Mesenchymal stem cell (in vitro differentiated cells and primary cell): ENCODE measurements around the gene NXNL2.

Source experiments
- DNase-seq: peaks from one replicate; pipeline ENCODE4 v3.0.0-alpha.2; 2013
- H2AFZ ChIP-seq: one replicate; pipeline ENCODE4 v1.6.1; 2013; ENCODE audit warnings: low read depth, mild to moderate bottlenecking, control low read depth, inconsistent platforms, low read length, moderate library complexity
- H2AK5ac ChIP-seq: 2 replicates; pipeline ENCODE4 v1.6.1; 2013; ENCODE audit warnings: low read length, moderate library complexity, mild to moderate bottlenecking, inconsistent platforms; ENCODE audit not compliant: severe bottlenecking
- H2BK120ac ChIP-seq: one replicate; pipeline ENCODE4 v1.6.1; 2013; ENCODE audit warnings: low read depth, mild to moderate bottlenecking, inconsistent platforms, low read length, moderate library complexity
- H2BK12ac ChIP-seq, 2 experiments: one replicate each; pipeline ENCODE4 v1.6.1; 2013; ENCODE audit warnings: inconsistent platforms in 2 of 2, low read length in 2 of 2, mild to moderate bottlenecking in 2 of 2, moderate library complexity in 2 of 2, control low read depth in 1 of 2
- H2BK15ac ChIP-seq: one replicate; pipeline ENCODE4 v1.6.1; 2013; ENCODE audit warnings: mild to moderate bottlenecking, low read depth, inconsistent platforms; ENCODE audit not compliant: poor library complexity, severe bottlenecking
- H2BK5ac ChIP-seq: 2 replicates; pipeline ENCODE4 v1.6.1; 2013; ENCODE audit warnings: low read depth, mild to moderate bottlenecking, low read length, control low read depth, inconsistent platforms; ENCODE audit not compliant: poor library complexity, severe bottlenecking
- H3K14ac ChIP-seq, 2 experiments: one replicate each; pipeline ENCODE4 v1.6.1; 2013; ENCODE audit warnings: inconsistent platforms in 2 of 2, low read length in 2 of 2, control low read depth in 1 of 2, mild to moderate bottlenecking in 1 of 2, moderate library complexity in 1 of 2
- H3K18ac ChIP-seq, 2 experiments: one replicate each; pipeline ENCODE4 v1.6.1; 2013; ENCODE audit warnings: inconsistent platforms in 2 of 2, low read length in 2 of 2, control low read depth in 1 of 2, low read depth in 1 of 2, mild to moderate bottlenecking in 1 of 2
- H3K23ac ChIP-seq, 2 experiments: one replicate each; pipeline ENCODE4 v1.6.1; 2013; ENCODE audit warnings: inconsistent platforms in 2 of 2, low read length in 2 of 2, mild to moderate bottlenecking in 2 of 2, moderate library complexity in 2 of 2, control low read depth in 1 of 2
- H3K27ac ChIP-seq: 2 replicates; pipeline ENCODE4 v1.5.1; 2013; ENCODE audit warnings: mild to moderate bottlenecking, moderate library complexity, low read length, control low read depth, inconsistent platforms; ENCODE audit not compliant: poor library complexity, severe bottlenecking
- H3K27me3 ChIP-seq, 2 experiments: 2 replicates each; pipeline versions ENCODE4 v1.6.1 to v1.7.0; 2013; ENCODE audit warnings: low read length in 2 of 2, mild to moderate bottlenecking in 2 of 2, moderate library complexity in 2 of 2, control low read depth in 1 of 2, inconsistent platforms in 1 of 2; ENCODE audit not compliant: control insufficient read depth in 1 of 2, insufficient read depth in 1 of 2
- H3K36me3 ChIP-seq, 2 experiments: 2 replicates each; pipeline versions ENCODE4 v1.6.1 to v1.7.0; 2013; ENCODE audit warnings: low read length in 2 of 2, control low read depth in 1 of 2, inconsistent platforms in 1 of 2, low read depth in 1 of 2, mild to moderate bottlenecking in 1 of 2; ENCODE audit not compliant: insufficient read depth in 2 of 2, control insufficient read depth in 1 of 2
- H3K4ac ChIP-seq, 2 experiments: one replicate each; pipeline ENCODE4 v1.6.1; 2013; ENCODE audit warnings: inconsistent platforms in 2 of 2, low read length in 2 of 2, mild to moderate bottlenecking in 2 of 2, moderate library complexity in 2 of 2, control low read depth in 1 of 2, low read depth in 1 of 2
- H3K4me1 ChIP-seq: 2 replicates; pipeline ENCODE4 v1.6.1; 2013; ENCODE audit warnings: low read depth, low read length, control low read depth; ENCODE audit not compliant: control insufficient read depth, insufficient read depth
- H3K4me2 ChIP-seq: 2 replicates; pipeline ENCODE4 v1.6.1; 2013; ENCODE audit warnings: low read length, mild to moderate bottlenecking, inconsistent platforms; ENCODE audit not compliant: poor library complexity, severe bottlenecking
- H3K4me3 ChIP-seq, 2 experiments: 2 replicates each; pipeline versions ENCODE4 v1.5.1 to v1.7.0; 2013; ENCODE audit warnings: low read length in 2 of 2, mild to moderate bottlenecking in 2 of 2, control low read depth in 1 of 2, low read depth in 1 of 2; ENCODE audit not compliant: insufficient read depth in 1 of 2
- H3K79me1 ChIP-seq: replicated peaks from 2 replicates; pipeline ENCODE4 v1.6.1; 2013; ENCODE audit warnings: mild to moderate bottlenecking, control low read depth, low read length, inconsistent platforms; ENCODE audit not compliant: poor library complexity, severe bottlenecking
- H3K9ac ChIP-seq: 2 replicates; pipeline ENCODE4 v1.7.0; 2013; ENCODE audit warnings: mild to moderate bottlenecking, low read length, moderate library complexity
- H3K9me3 ChIP-seq: 2 replicates; pipeline ENCODE4 v1.7.0; 2013; ENCODE audit warnings: mild to moderate bottlenecking, low read length; ENCODE audit not compliant: control insufficient read depth
- H4K8ac ChIP-seq: one replicate; pipeline ENCODE4 v1.6.1; 2013; ENCODE audit warnings: inconsistent platforms, mild to moderate bottlenecking, low read length, moderate library complexity
- H4K91ac ChIP-seq: one replicate; pipeline ENCODE4 v1.6.1; 2013; ENCODE audit warnings: mild to moderate bottlenecking, low read length, inconsistent platforms
- WGBS: methylation state at CpG from one replicate; pipeline ENCODE4 v1.1.7; 2013; ENCODE audit warnings: mixed read lengths; 5-methylcytosine and 5-hydroxymethylcytosine counted together

NXNL2 gene

DNA sequence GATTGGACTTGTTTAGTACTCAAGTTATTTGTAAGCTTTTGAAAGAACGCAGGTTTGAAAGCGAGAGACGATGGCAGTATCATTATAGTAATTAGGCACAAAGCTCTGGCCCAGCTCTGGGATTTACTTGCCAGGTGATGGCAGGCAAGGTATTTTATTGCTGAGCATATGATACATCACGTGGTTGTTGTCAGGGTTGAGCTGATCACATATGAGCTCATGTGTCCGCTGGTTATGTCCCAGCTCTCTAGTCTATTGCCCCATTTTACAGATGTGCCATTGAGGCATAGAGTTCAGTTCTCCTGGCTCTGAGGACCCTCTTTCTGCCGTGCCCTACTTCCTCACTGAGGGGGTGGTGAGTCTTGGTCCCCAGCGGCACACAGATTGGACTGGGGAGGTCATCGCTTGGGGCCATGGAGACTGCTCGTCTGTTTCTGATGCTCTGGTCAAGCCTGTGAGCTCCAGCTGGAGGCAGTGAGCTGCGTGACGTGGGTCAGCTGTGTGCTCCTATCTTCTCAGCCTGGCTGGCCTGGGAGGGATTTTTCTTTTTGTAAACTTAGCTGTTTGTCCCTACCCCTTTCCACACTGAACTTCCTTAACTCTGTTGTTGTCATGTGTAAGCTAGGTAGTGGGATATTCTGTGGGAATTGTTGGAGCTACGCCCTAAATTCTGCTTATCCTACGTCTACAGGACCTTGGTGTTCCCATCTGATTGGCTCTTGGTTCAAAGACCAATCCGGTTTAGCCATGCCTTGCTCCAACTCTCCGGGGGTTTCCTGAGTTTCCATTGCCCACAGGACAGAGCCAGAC, 2.2 kb downstream of the NXNL2 start:
- H3K23ac ChIP-seq = no peak overlapping the region
- H3K27ac ChIP-seq = peak overlapping the region; percentile 87
- peaks cover 0 to 6% of the 10 kb centered on the region in 2 experiments for H3K27me3 ChIP-seq
- no peak overlapping the region for H2AFZ ChIP-seq
- H4K91ac ChIP-seq = peak overlapping the region; percentile 72
- H3K36me3 ChIP-seq = peaks cover 0 to 12% of the 10 kb centered on the region in 2 experiments
- no peak for DNase-seq
- peak overlapping the region; percentile 56 to 80 for H2BK12ac ChIP-seq
- no peaks in the 10 kb centered on the region for H3K9me3 ChIP-seq
- H3K4me1 ChIP-seq = peaks cover 34% of the 10 kb centered on the region
- peak overlapping the region in 1 of 2 experiments; percentile 35 for H3K4me3 ChIP-seq
- peak overlapping the region; percentile 92 for H3K4me2 ChIP-seq
- peak overlapping the region; percentile 70 for H2AK5ac ChIP-seq
- no peak overlapping the region for H2BK5ac ChIP-seq
- peaks cover 15% of the 10 kb centered on the region for H3K79me1 ChIP-seq
- H4K8ac ChIP-seq = peak overlapping the region; percentile 42
- H3K4ac ChIP-seq = no peak overlapping the region
- H3K14ac ChIP-seq = no peak overlapping the region
- H2BK120ac ChIP-seq = no peak overlapping the region
- peak overlapping the region; percentile 7 for H3K9ac ChIP-seq
- WGBS = 81% methylated on average over 13 of the region's 15 CpGs
- peak overlapping the region; percentile 54 to 59 for H3K18ac ChIP-seq
- no peak overlapping the region for H2BK15ac ChIP-seq

DNA sequence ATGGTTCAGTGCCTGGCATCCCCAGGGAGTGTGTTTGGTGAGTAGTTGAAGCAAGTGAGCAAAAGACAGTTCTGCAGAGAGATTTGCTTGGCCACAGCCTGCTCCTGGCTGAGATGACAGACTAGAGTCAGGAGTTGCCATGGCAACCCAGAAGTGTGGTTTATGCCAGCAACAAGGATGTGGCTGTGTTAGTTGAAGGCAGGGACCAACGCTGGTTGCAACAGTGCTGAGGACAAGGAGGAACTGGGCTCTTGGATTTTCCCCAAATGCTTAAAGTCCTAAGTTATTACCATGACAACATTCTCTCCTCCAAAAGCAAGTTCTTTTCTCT, 2.7 kb downstream of the NXNL2 start:
- H2BK15ac ChIP-seq = no peak overlapping the region
- no peak overlapping the region for H3K4me3 ChIP-seq
- peaks cover 17% of the 10 kb centered on the region for H3K79me1 ChIP-seq
- no peak overlapping the region for H4K91ac ChIP-seq
- H4K8ac ChIP-seq = no peak overlapping the region
- no peak overlapping the region for H2BK12ac ChIP-seq
- no peaks in the 10 kb centered on the region for H3K9me3 ChIP-seq
- no peak overlapping the region for H2BK120ac ChIP-seq
- H3K14ac ChIP-seq = no peak overlapping the region
- peak; percentile 96 for DNase-seq
- no peak overlapping the region for H3K23ac ChIP-seq
- H3K36me3 ChIP-seq = peaks cover 0 to 12% of the 10 kb centered on the region in 2 experiments
- H2AK5ac ChIP-seq = no peak overlapping the region
- peak overlapping the region; percentile 62 for H3K4me2 ChIP-seq
- peak overlapping the region; percentile 7 for H3K9ac ChIP-seq
- no peak overlapping the region for H2BK5ac ChIP-seq
- H3K18ac ChIP-seq = no peak overlapping the region
- peaks cover 34% of the 10 kb centered on the region for H3K4me1 ChIP-seq
- WGBS = no CpG with 5 or more reads among the region's 1 CpG
- peak overlapping the region; percentile 87 for H3K27ac ChIP-seq
- no peak overlapping the region for H3K4ac ChIP-seq
- H3K27me3 ChIP-seq = peaks cover 0 to 6% of the 10 kb centered on the region in 2 experiments
- H2AFZ ChIP-seq = no peak overlapping the region

DNA sequence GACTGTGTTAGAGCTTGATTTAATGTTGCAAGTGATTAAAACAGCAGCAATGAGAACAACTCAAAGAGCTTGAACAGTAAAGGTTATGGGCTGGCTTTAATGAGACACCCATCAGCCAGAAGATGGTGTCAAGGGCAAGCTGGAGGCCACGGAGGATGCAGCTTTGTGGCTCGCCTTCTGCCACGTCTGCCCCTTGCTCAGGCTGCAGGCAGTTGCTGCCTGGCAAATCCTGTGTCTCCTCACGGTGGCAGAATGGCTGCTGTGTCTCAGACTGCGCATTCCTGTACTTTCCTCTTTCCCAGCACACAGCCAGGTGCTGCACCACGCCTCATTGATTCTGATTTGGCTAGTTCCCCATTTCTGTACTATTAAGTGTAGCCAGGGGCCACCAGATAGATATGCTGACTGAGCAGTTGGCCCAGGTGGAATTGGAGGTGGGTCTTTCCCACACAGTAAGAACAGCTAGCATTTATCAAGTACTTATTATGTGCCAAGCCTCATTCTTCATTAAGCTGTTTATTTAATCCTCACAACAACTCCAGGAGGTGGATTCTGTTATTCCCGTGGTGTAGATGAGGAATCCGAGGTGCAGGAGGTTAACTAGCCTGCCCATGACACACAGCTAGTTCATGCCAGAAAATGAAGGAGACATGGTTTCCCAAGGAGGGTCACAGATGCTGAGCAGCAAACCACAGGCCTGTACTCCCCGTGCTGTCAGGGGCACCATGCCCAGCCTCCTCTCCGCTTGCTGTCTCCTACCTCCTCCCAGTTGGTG, 3.5 kb downstream of the NXNL2 start:
- Histone ChIP-seq H2AK5ac (peak overlapping the region; percentile 30), H3K23ac (no peak overlapping the region), H2BK15ac (no peak overlapping the region), H4K91ac (no peak overlapping the region), H3K4ac (no peak overlapping the region), H2BK12ac (no peak overlapping the region), H3K4me2 (no peak overlapping the region), H3K9me3 (no peaks in the 10 kb centered on the region), H2BK120ac (no peak overlapping the region), H3K36me3 (peaks cover 0 to 12% of the 10 kb centered on the region in 2 experiments), H4K8ac (no peak overlapping the region), H2AFZ (no peak overlapping the region), H3K18ac (no peak overlapping the region), H3K4me1 (peaks cover 33% of the 10 kb centered on the region), H3K27me3 (peaks cover 0 to 6% of the 10 kb centered on the region in 2 experiments), H3K9ac (no peak overlapping the region), H3K27ac (peak overlapping the region; percentile 35), H3K4me3 (no peak overlapping the region), H3K79me1 (peaks cover 18% of the 10 kb centered on the region), H2BK5ac (no peak overlapping the region), H3K14ac (no peak overlapping the region)
- no peak for DNase-seq
- WGBS = 96% methylated on average over 10 of the region's 10 CpGs

DNA sequence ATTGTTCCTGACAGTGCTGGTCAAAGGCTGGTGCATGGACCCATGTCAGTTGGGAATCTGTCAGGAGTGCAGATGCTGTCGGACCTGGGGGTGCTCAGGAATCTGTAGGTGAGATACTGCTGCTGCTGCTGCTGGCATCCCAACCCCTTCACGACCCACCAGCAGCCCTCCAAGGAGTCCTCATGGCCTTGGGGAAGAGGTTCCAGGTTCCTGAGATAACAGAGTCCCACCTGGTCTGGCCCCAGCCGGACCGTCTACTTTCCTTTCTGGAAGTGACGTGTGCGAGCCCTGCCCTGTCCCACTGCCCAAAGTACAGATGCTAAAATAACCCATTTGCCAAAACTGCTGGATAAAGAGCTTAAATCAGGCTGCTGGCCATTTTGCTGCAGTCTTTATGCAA, 4.3 kb downstream of the NXNL2 start:
- DNase-seq = no peak
- Histone ChIP-seq H3K18ac (no peak overlapping the region), H3K4me1 (peaks cover 35% of the 10 kb centered on the region), H3K27me3 (peaks cover 0 to 6% of the 10 kb centered on the region in 2 experiments), H3K14ac (no peak overlapping the region), H3K9me3 (no peaks in the 10 kb centered on the region), H3K4ac (no peak overlapping the region), H2AK5ac (no peak overlapping the region), H3K36me3 (peaks cover 0 to 18% of the 10 kb centered on the region in 2 experiments), H4K91ac (no peak overlapping the region), H2AFZ (no peak overlapping the region), H3K79me1 (peaks cover 24% of the 10 kb centered on the region), H2BK120ac (no peak overlapping the region), H3K23ac (no peak overlapping the region), H2BK15ac (no peak overlapping the region), H3K4me2 (no peak overlapping the region), H4K8ac (no peak overlapping the region), H3K27ac (peak overlapping the region; percentile 25), H2BK12ac (no peak overlapping the region), H2BK5ac (no peak overlapping the region), H3K9ac (no peak overlapping the region), H3K4me3 (no peak overlapping the region)
- WGBS = 92% methylated on average over 6 of the region's 6 CpGs
